Lower lobe of right lung (tissue), 2 donors: ENCODE measurements around the gene OBSCN. TPM values are rescaled to one million over a fixed set of nuclear protein-coding genes. Genes with fewer than 3 reads are reported as not detected.

Experiments
- ATAC-seq, 2 donors: fragments of 200-7000 bp; cut with Tn5 transposase; one replicate each; pipeline ENCODE4 v1.9.1; 2020 to 2022; ENCODE audit warnings: mild to moderate bottlenecking in 2 of 2, moderate library complexity in 2 of 2
- DNase-seq: peaks from one replicate; pipeline ENCODE4 v3.0.0-alpha.2; 2020
- H3K27ac ChIP-seq: fragments of 200-600 bp; one replicate; pipeline ENCODE4 v1.8.0; 2022
- H3K27me3 ChIP-seq: fragments of 200-600 bp; one replicate; pipeline ENCODE4 v1.8.0; 2022; ENCODE audit warnings: low read depth
- H3K36me3 ChIP-seq: fragments of 200-600 bp; one replicate; pipeline ENCODE4 v1.8.0; 2022; ENCODE audit warnings: mild to moderate bottlenecking
- H3K4me1 ChIP-seq: fragments of 200-600 bp; one replicate; pipeline ENCODE4 v1.8.0; 2022
- H3K4me3 ChIP-seq: fragments of 200-600 bp; one replicate; pipeline ENCODE4 v1.8.0; 2022; ENCODE audit warnings: mild to moderate bottlenecking
- H3K9me3 ChIP-seq: fragments of 200-600 bp; one replicate; pipeline ENCODE4 v1.8.0; 2022
- CTCF ChIP-seq: fragments of 200-600 bp; IDR thresholded peaks from one replicate; pipeline ENCODE4 v1.8.0; 2022; ENCODE audit warnings: antibody characterized with exemption, mild to moderate bottlenecking
- intact Hi-C: fragments of 100-400 bp; cut with DNase I; formaldehyde crosslinking; loops from one replicate; pipeline ENCODE4 v1.11.0; 2022
- total RNA-seq: library from RNA; stranded (reverse); fragmentation: NEBNext Ultra II Directional; extraction: Animal tissue kit (Norgen Biotek cat#: 25700); gene quantifications from one replicate; pipeline ENCODE4 v1.2.1, GENCODE V29; 2021
- donor health status: DM: no; HTN: yes; CAD: no; lungs with severe emphysema.

Gene OBSCN
- total RNA-seq, 1 donor from 2014 or later, result 35.6 TPM

- H3K27ac ChIP-seq, result no peak overlapping the region
- no peak overlapping the region for H3K4me3 ChIP-seq
- H3K36me3 ChIP-seq, result peaks cover 37% of the 10 kb centered on the region
- ATAC-seq (no peak), DNase-seq (peak; percentile 38)
- no peaks in the 10 kb centered on the region for H3K9me3 ChIP-seq
- no peaks in the 10 kb centered on the region for H3K27me3 ChIP-seq
- H3K4me1 ChIP-seq, result no peaks in the 10 kb centered on the region
- no peak for TF ChIP-seq CTCF
- intact Hi-C loops, result no loop called here
Measured at GRCh38 chr1:228288536-228289238, 80.8 kb downstream of the OBSCN start.

DNA sequence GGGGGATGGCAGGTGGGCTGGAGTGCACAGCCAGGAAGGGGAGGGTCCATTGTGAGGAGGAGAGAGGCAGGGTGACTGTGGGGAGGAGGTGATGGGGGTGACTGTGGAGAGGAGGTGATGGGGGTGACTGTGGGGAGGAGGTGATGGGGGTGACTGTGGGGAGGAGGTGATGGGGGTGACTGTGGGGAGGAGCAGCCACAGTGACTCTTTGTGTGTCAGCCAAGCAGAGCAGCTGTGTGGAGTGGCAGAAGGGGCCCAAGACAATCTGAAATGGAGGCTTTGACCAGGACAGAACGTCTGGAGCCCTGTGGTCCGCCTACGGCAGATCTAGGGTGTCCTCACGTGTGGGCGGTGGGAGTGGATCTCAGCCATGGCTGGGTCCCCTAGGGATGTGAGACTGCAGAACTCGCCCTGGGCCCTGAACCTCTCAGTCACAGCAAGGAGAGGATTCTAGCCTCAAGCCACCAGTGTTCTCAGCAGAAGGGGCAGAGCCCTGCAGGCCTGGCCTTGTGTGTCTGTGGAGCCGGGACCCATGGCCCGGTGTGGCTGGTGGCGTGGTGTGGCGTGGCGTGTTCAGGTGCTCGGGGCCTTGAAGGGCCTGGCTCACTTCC, 81.5 kb downstream of the OBSCN start:
- Histone ChIP-seq H3K27ac (no peak overlapping the region), H3K27me3 (no peaks in the 10 kb centered on the region), H3K4me1 (no peaks in the 10 kb centered on the region), H3K36me3 (peaks cover 31% of the 10 kb centered on the region), H3K4me3 (no peak overlapping the region), H3K9me3 (no peaks in the 10 kb centered on the region)
- DNase-seq, result peak; percentile 34
- TF ChIP-seq CTCF, result no peak
- no peak for ATAC-seq
- intact Hi-C loops, result no loop called here

GRCh38 chr1:228289996-228290881, 82.4 kb downstream of the OBSCN start:
- Histone ChIP-seq H3K27me3 (no peaks in the 10 kb centered on the region), H3K9me3 (no peaks in the 10 kb centered on the region), H3K27ac (no peak overlapping the region), H3K4me1 (no peaks in the 10 kb centered on the region), H3K36me3 (peaks cover 24% of the 10 kb centered on the region), H3K4me3 (no peak overlapping the region)
- intact Hi-C loops, result no loop called here
- TF ChIP-seq CTCF, result no peak
- DNase-seq (peak; percentile 38), ATAC-seq (no peak)

- H3K36me3 ChIP-seq, result peaks cover 13% of the 10 kb centered on the region
- no peaks in the 10 kb centered on the region for H3K4me1 ChIP-seq
- H3K9me3 ChIP-seq, result no peaks in the 10 kb centered on the region
- DNase-seq (peak; percentile 27), ATAC-seq (no peak)
- intact Hi-C loops, result no loop called here
- no peak overlapping the region for H3K4me3 ChIP-seq
- H3K27me3 ChIP-seq, result no peaks in the 10 kb centered on the region
- TF ChIP-seq CTCF, result no peak
- no peak overlapping the region for H3K27ac ChIP-seq
Measured at GRCh38 chr1:228291906-228292608, 84.2 kb downstream of the OBSCN start.

GRCh38 chr1:228292609-228292911, 84.7 kb downstream of the OBSCN start:
- Histone ChIP-seq H3K4me1 (no peaks in the 10 kb centered on the region), H3K27me3 (no peaks in the 10 kb centered on the region), H3K9me3 (no peaks in the 10 kb centered on the region), H3K4me3 (no peak overlapping the region), H3K36me3 (peaks cover 8% of the 10 kb centered on the region), H3K27ac (no peak overlapping the region)
- intact Hi-C loops, result no loop called here
- TF ChIP-seq CTCF, result no peak
- ATAC-seq (no peak), DNase-seq (no peak)
